GM21529 (cell line): Measurements from ENCODE around the gene DCLK3.

Experiments
- ATAC-seq: cut with Tn5 transposase; IDR thresholded peaks from one replicate; pipeline ENCODE4 v1.9.1; 2021; ENCODE audit not compliant: unreplicated experiment

The DCLK3 gene

GRCh38 chr3:36765104-36765503 is 751 bp upstream of the DCLK3 start:
- ATAC-seq, result no peak

DNA sequence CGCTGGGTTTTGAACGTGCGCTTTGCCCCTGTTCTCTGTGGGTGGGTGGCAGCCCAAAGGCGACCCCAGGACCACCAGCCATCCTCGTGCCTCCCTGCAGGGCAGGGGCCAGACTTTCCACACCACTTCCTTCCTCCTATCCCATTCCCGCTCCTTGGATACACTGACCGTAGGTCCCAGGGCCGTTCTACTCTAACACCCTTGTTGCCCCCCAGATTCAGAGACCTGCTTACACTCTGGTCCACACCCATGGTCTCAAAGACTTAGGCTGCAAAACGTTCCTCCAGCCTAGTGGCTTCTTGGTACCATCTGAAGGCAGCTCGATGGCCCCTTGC is 318 bp upstream of the DCLK3 start:
- no peak for ATAC-seq

DNA sequence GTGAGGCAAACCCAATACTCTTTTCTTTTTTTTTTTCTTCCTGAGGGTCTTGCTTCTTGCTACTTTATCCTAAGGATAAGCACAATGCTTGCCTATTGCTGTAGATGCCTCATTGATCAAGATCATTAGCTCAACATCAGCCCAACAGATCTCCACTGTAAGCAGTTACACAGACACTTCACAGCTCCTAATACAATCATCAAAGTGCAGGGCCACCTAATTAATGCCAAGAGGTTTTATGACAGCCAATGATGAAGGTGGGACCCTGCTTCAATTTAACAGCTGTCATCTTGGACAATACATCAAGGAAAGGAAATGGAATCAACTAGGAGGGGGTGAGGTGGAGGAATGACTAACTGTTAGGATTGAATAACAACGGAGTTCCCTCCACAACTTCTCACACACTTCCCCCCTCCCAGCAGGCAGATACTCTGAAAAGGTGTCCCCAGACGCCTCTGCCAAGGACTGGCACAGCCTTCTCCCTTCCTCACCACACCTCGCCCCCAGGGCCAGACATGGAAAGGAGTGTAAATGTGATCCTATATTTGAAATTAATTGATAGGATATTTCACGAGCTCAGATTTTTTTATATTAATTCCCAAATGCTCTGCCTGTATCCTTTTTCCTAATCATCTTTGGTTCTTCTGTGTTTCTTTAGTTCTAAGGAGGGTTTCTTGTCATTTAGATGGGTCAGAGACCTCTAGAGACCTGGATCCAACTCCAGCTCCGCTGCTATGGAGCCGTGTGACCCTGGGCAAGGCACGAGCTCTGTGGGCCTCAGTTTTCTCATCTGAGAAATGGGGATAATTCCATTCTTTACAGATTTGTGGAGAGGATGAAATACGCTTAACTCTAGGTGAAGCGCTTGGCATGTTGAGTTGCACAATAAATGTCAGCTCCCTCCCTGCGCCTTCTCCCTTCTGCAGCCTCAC is 1.2 kb downstream of the DCLK3 start:
- ATAC-seq, result no peak

- ATAC-seq, result no peak
Observed at GRCh38 chr3:36761779-36762178, 2.6 kb downstream of the DCLK3 start.

GRCh38 chr3:36756269-36756668 is 8.1 kb downstream of the DCLK3 start:
- ATAC-seq, result no peak

GRCh38 chr3:36751326-36751725 is 13.0 kb downstream of the DCLK3 start:
- no peak for ATAC-seq

DNA sequence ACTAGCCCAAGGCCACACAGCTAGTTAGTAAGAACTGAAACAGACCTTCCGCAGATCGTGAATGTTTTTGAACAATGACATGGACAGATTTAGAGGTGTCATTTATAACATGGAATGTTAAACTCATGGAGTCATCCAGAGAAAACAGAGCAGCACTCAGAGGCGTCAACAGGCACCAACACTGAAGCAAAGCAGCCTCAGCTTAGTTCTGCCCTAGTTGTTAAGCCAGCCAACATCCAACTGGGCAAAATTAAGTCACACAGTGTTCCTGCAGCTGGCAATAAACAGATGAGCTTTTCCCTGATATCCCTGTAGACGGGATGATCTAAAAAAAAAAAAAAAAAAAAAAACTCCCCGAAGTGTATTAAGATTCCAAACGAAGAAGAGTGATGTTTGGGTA is 13.6 kb downstream of the DCLK3 start:
- ATAC-seq, result no peak

- no peak for ATAC-seq
Observed at GRCh38 chr3:36744763-36745162, 19.6 kb downstream of the DCLK3 start.

- no peak for ATAC-seq
Observed at GRCh38 chr3:36743826-36744225, 20.5 kb downstream of the DCLK3 start.

DNA sequence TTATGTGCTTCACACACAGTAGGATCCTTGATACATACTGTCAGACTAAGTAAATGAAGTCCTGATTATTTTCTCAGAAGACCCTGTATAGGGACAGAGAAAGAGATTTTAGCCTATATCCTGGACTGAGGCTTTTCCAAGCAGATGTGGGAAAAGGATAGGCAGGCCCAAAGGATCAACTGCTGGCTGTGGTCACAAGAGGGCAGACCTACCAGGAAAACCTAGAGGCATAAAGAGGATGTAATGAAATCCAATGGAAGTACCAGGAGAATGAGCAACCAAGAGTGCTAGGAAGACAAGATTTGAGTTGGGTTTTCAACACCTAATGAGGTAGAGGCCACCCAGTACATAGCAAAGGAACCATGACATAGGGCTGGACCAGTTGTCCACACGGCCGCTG is 23.1 kb downstream of the DCLK3 start:
- ATAC-seq, result no peak

- no peak for ATAC-seq
Observed at GRCh38 chr3:36740787-36741186, 23.6 kb downstream of the DCLK3 start.

- ATAC-seq, result no peak
Observed at GRCh38 chr3:36738702-36739101, 25.7 kb downstream of the DCLK3 start.

DNA sequence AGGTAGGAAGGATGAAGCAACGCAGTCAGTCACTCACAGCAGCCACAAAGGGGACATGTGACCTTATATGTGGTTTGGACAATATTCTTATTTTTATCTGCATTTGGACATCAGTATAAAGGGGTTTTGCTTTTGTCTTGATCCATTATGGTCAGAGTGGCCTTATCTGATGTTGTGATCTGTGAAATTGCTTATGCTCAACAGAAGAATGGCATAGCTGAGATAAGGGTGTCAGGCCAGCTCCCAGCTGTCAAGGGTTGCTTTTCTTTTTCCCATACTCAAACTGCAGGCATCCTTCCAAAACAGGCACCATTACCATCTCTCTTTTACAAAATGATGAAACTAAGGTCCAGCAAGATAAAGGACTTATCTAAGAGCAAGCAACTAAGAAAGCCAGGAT is 28.1 kb downstream of the DCLK3 start:
- ATAC-seq, result no peak

DNA sequence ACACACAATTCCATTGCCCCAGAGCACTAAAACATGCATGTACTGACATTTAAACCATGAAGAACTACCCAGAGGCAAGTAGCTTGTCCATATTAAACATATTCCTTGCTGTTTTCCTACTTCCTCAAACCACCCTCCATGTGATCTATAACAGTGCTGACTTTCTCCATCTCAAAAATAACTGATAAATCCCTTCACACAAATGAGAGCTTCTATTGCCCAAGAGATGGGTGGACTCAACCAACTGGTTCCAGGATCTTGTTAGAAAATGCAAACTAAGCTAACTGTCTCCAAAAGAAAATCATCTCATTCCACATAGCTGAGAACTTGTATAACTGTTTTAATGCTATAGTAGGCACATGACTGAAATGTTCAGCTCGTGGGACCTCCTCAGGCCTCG is 29.6 kb downstream of the DCLK3 start:
- no peak for ATAC-seq

GRCh38 chr3:36733723-36734122 is 30.6 kb downstream of the DCLK3 start:
- ATAC-seq, result no peak

- ATAC-seq, result no peak
Observed at GRCh38 chr3:36733162-36733696, 31.1 kb downstream of the DCLK3 start.

- no peak for ATAC-seq
Observed at GRCh38 chr3:36730966-36731365, 33.4 kb downstream of the DCLK3 start.

- peak; percentile 67 for ATAC-seq
Observed at GRCh38 chr3:36729204-36730056, 34.9 kb downstream of the DCLK3 start.

GRCh38 chr3:36714343-36715086 is 49.8 kb downstream of the DCLK3 start:
- ATAC-seq, result no peak

GRCh38 chr3:36713904-36714303 is 50.4 kb downstream of the DCLK3 start:
- no peak for ATAC-seq

GRCh38 chr3:36710606-36711005 is 53.7 kb downstream of the DCLK3 start:
- no peak for ATAC-seq
